CD14-positive monocyte (primary cell): Measurements from ENCODE around the gene PSMD11. TPM values are rescaled to one million over a fixed set of nuclear protein-coding genes. Genes with fewer than 3 reads are reported as not detected.

ENCODE experiments used
- DNase-seq, 3 donors: peaks; one replicate each; pipeline ENCODE4 v3.0.0-alpha.2; 2011 to 2022
- H2AFZ ChIP-seq: 2 replicates; pipeline ENCODE4 v1.6.0; 2012; ENCODE audit warnings: mild to moderate bottlenecking, low read depth, low read length, inconsistent platforms; ENCODE audit not compliant: insufficient read depth, poor library complexity, severe bottlenecking
- H3K27ac ChIP-seq, 2 donors: 1 replicate in 1 of 2; 2 replicates in 1 of 2; pipeline ENCODE4 v1.5.1; 2012 to 2013; ENCODE audit warnings: low read length in 2 of 2, control low read depth in 1 of 2, inconsistent platforms in 1 of 2, low read depth in 1 of 2, mild to moderate bottlenecking in 1 of 2
- H3K27me3 ChIP-seq, 2 donors: one replicate each; pipeline versions ENCODE4 v1.6.0 to v1.6.1; 2011 to 2013; ENCODE audit warnings: low read length in 2 of 2; ENCODE audit not compliant: control insufficient read depth in 2 of 2, insufficient read depth in 2 of 2
- H3K36me3 ChIP-seq, 2 donors: replicated peaks in 1 of 2; 1 replicate in 1 of 2; 2 replicates in 1 of 2; pipeline versions ENCODE4 v1.5.1 to v1.6.1; 2012 to 2013; ENCODE audit warnings: low read length in 2 of 2, control low read depth in 1 of 2, inconsistent platforms in 1 of 2, mild to moderate bottlenecking in 1 of 2; ENCODE audit not compliant: insufficient read depth in 2 of 2, control insufficient read depth in 1 of 2
- H3K4me1 ChIP-seq, 2 donors: 1 replicate in 1 of 2; 2 replicates in 1 of 2; pipeline versions ENCODE4 v1.5.1 to v1.6.1; 2012 to 2013; ENCODE audit warnings: low read length in 2 of 2, control low read depth in 1 of 2, inconsistent platforms in 1 of 2, mild to moderate bottlenecking in 1 of 2, moderate library complexity in 1 of 2; ENCODE audit not compliant: insufficient read depth in 2 of 2, control insufficient read depth in 1 of 2
- H3K4me2 ChIP-seq: replicated peaks from 2 replicates; pipeline ENCODE3; 2012; ENCODE audit warnings: low read length, moderate library complexity, mild to moderate bottlenecking; ENCODE audit not compliant: poor library complexity, severe bottlenecking; ENCODE audit errors: extremely low read depth
- H3K4me3 ChIP-seq, 3 experiments: fragments of 200-600 bp in 1 of 3; sonication (generic) in 1 of 3; replicated peaks in 1 of 3; 1 replicate in 2 of 3; 2 replicates in 1 of 3; pipeline ENCODE4 v1.5.1; 2011 to 2013; ENCODE audit warnings: low read length in 3 of 3, mild to moderate bottlenecking in 3 of 3, control low read depth in 2 of 3, low read depth in 2 of 3, inconsistent platforms in 1 of 3, moderate library complexity in 1 of 3
- H3K79me2 ChIP-seq: 2 replicates; pipeline ENCODE4 v1.6.0; 2012; ENCODE audit warnings: mild to moderate bottlenecking, control low read depth, inconsistent platforms, low read length, moderate library complexity; ENCODE audit not compliant: insufficient read depth
- H3K9ac ChIP-seq: 2 replicates; pipeline ENCODE4 v1.6.0; 2017; ENCODE audit warnings: low read length, mild to moderate bottlenecking; ENCODE audit not compliant: insufficient read depth, poor library complexity, severe bottlenecking
- H3K9me3 ChIP-seq, 2 donors: replicated peaks in 1 of 2; 1 replicate in 1 of 2; 2 replicates in 1 of 2; pipeline versions ENCODE4 v1.5.1 to v1.6.1; 2012 to 2013; ENCODE audit warnings: low read length in 2 of 2, control low read depth in 1 of 2; ENCODE audit not compliant: control insufficient read depth in 1 of 2, insufficient read depth in 1 of 2
- H4K20me1 ChIP-seq: 2 replicates; pipeline ENCODE4 v1.6.0; 2012; ENCODE audit warnings: mild to moderate bottlenecking, low read length, control low read depth, moderate library complexity; ENCODE audit not compliant: insufficient read depth
- H3K27ac Mint-ChIP-seq, 7 donors: one replicate each; pipeline ENCODE4 v1.8.0; 2020; ENCODE audit warnings: mild to moderate bottlenecking in 7 of 7, mixed read lengths in 7 of 7, moderate library complexity in 6 of 7, inconsistent platforms in 2 of 7
- H3K27me3 Mint-ChIP-seq, 3 donors: one replicate each; pipeline ENCODE4 v1.8.0; 2021 to 2022; ENCODE audit warnings: low read depth in 3 of 3, mild to moderate bottlenecking in 3 of 3, mixed read lengths in 3 of 3, moderate library complexity in 3 of 3, inconsistent platforms in 1 of 3
- H3K36me3 Mint-ChIP-seq, 2 donors: one replicate each; pipeline ENCODE4 v1.8.0; 2020; ENCODE audit warnings: mixed read lengths in 2 of 2, inconsistent platforms in 1 of 2, mild to moderate bottlenecking in 1 of 2
- H3K4me1 Mint-ChIP-seq: one replicate; pipeline ENCODE4 v1.8.0; 2020; ENCODE audit warnings: mild to moderate bottlenecking, mixed read lengths
- H3K4me3 Mint-ChIP-seq, 2 donors: one replicate each; pipeline ENCODE4 v1.8.0; 2020; ENCODE audit warnings: mild to moderate bottlenecking in 2 of 2, mixed read lengths in 2 of 2, moderate library complexity in 1 of 2
- H3K9me3 Mint-ChIP-seq, 7 donors: one replicate each; pipeline ENCODE4 v1.8.0; 2020 to 2022; ENCODE audit warnings: mixed read lengths in 7 of 7, mild to moderate bottlenecking in 6 of 7, moderate library complexity in 6 of 7, inconsistent platforms in 2 of 7
- WGBS: methylation state at CpG from one replicate; pipeline ENCODE4 v1.1.5; 2013; ENCODE audit warnings: missing lambda C conversion rate; ENCODE audit not compliant: insufficient coverage; 5-methylcytosine and 5-hydroxymethylcytosine counted together
- intact Hi-C, 2 donors: fragments of 100-400 bp; cut with micrococcal nuclease; formaldehyde crosslinking; loops; one replicate each; pipeline versions ENCODE4 v1.15.0 to v1.15.1; 2023
- polyA plus RNA-seq, 3 donors: library from polyadenylated mRNA; depleted of rRNA in 1 of 3; unstranded in 2 of 3; stranded (reverse) in 1 of 3; fragments of 300-500 nt in 2 of 3; fragments of >200 nt in 1 of 3; fragmentation: Illumina TruSeq in 2 of 3; gene quantifications; 1 replicate in 2 of 3; 2 replicates in 1 of 3; pipeline ENCODE4 v1.2.3, GENCODE V29; 2012 to 2021
- TF ChIP-seq, protein P1 (sequence below): fragments of 200-600 bp; IDR thresholded peaks from one replicate; pipeline ENCODE4 v1.8.0; 2022; ENCODE audit warnings: antibody characterized with exemption, mild to moderate bottlenecking

The PSMD11 gene
- polyA plus RNA-seq, 3 donors: 29.9 to 112 (median 91.8) TPM

- peaks cover 13% of the 10 kb centered on the region for H4K20me1 ChIP-seq
- H3K4me1 Mint-ChIP-seq: peaks cover 8% of the 10 kb centered on the region
- no peak for DNase-seq
- peaks cover 0 to 3% of the 10 kb centered on the region in 2 donors for H3K27me3 ChIP-seq
- no peak overlapping the region for H3K4me2 ChIP-seq
- no peak overlapping the region for H3K9ac ChIP-seq
- intact Hi-C loops: loop anchor here in 1 of 2 donors (5.0 kb wide), 2 partner anchors 125 to 275 kb away; no protein-coding TSS in a partner anchor
- WGBS: 80% methylated on average over 5 of the region's 11 CpGs
- H3K79me2 ChIP-seq: peaks cover 3% of the 10 kb centered on the region
- H3K27ac Mint-ChIP-seq: peak overlapping the region in 2 of 7 donors; percentile 12 to 18
- peaks cover 49 to 52% of the 10 kb centered on the region in 2 donors for H3K36me3 ChIP-seq
- peaks cover 0 to 5% (median 3%) of the 10 kb centered on the region in 3 donors for H3K27me3 Mint-ChIP-seq
- TF ChIP-seq, protein P1, sequence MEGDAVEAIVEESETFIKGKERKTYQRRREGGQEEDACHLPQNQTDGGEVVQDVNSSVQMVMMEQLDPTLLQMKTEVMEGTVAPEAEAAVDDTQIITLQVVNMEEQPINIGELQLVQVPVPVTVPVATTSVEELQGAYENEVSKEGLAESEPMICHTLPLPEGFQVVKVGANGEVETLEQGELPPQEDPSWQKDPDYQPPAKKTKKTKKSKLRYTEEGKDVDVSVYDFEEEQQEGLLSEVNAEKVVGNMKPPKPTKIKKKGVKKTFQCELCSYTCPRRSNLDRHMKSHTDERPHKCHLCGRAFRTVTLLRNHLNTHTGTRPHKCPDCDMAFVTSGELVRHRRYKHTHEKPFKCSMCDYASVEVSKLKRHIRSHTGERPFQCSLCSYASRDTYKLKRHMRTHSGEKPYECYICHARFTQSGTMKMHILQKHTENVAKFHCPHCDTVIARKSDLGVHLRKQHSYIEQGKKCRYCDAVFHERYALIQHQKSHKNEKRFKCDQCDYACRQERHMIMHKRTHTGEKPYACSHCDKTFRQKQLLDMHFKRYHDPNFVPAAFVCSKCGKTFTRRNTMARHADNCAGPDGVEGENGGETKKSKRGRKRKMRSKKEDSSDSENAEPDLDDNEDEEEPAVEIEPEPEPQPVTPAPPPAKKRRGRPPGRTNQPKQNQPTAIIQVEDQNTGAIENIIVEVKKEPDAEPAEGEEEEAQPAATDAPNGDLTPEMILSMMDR: no peak
- H3K4me3 Mint-ChIP-seq: no peak overlapping the region
- no peak overlapping the region for H2AFZ ChIP-seq
- H3K36me3 Mint-ChIP-seq: peaks cover 48 to 56% of the 10 kb centered on the region in 2 donors
- peaks cover 0 to 2% (median 0%) of the 10 kb centered on the region in 7 donors for H3K9me3 Mint-ChIP-seq
- no peak overlapping the region for H3K27ac ChIP-seq
- peaks cover 8 to 13% of the 10 kb centered on the region in 2 donors for H3K4me1 ChIP-seq
- H3K4me3 ChIP-seq: no peak overlapping the region
- no peaks in the 10 kb centered on the region for H3K9me3 ChIP-seq
Measured at GRCh38 chr17:32482568-32483320, 38.4 kb downstream of the PSMD11 start.

GRCh38 chr17:32483451-32484019 is 39.2 kb downstream of the PSMD11 start:
- Mint-ChIP-seq H3K27ac (no peak overlapping the region), H3K4me1 (peaks cover 16% of the 10 kb centered on the region), H3K36me3 (peaks cover 48 to 56% of the 10 kb centered on the region in 2 donors), H3K9me3 (peaks cover 0 to 2% (median 0%) of the 10 kb centered on the region in 7 donors), H3K27me3 (peaks cover 0 to 9% (median 6%) of the 10 kb centered on the region in 3 donors), H3K4me3 (no peak overlapping the region)
- H3K27me3 ChIP-seq: peaks cover 0 to 3% of the 10 kb centered on the region in 2 donors
- peaks cover 41 to 51% of the 10 kb centered on the region in 2 donors for H3K36me3 ChIP-seq
- H4K20me1 ChIP-seq: peaks cover 21% of the 10 kb centered on the region
- WGBS: 41% methylated on average over 5 of the region's 7 CpGs
- TF ChIP-seq, protein P1: peak; percentile 65
- H2AFZ ChIP-seq: no peak overlapping the region
- no peak overlapping the region for H3K9ac ChIP-seq
- peaks cover 11% of the 10 kb centered on the region for H3K79me2 ChIP-seq
- H3K9me3 ChIP-seq: no peaks in the 10 kb centered on the region
- DNase-seq: peak; percentile 36 to 52 (median 49)
- peaks cover 16 to 21% of the 10 kb centered on the region in 2 donors for H3K4me1 ChIP-seq
- no peak overlapping the region for H3K4me3 ChIP-seq
- H3K4me2 ChIP-seq: no peak overlapping the region
- intact Hi-C loops: loop anchor here in 1 of 2 donors (5.0 kb wide), 2 partner anchors 124 to 274 kb away; no protein-coding TSS in a partner anchor
- H3K27ac ChIP-seq: no peak overlapping the region
